ENCODE results near the gene GLCE.

The GLCE gene

DNA sequence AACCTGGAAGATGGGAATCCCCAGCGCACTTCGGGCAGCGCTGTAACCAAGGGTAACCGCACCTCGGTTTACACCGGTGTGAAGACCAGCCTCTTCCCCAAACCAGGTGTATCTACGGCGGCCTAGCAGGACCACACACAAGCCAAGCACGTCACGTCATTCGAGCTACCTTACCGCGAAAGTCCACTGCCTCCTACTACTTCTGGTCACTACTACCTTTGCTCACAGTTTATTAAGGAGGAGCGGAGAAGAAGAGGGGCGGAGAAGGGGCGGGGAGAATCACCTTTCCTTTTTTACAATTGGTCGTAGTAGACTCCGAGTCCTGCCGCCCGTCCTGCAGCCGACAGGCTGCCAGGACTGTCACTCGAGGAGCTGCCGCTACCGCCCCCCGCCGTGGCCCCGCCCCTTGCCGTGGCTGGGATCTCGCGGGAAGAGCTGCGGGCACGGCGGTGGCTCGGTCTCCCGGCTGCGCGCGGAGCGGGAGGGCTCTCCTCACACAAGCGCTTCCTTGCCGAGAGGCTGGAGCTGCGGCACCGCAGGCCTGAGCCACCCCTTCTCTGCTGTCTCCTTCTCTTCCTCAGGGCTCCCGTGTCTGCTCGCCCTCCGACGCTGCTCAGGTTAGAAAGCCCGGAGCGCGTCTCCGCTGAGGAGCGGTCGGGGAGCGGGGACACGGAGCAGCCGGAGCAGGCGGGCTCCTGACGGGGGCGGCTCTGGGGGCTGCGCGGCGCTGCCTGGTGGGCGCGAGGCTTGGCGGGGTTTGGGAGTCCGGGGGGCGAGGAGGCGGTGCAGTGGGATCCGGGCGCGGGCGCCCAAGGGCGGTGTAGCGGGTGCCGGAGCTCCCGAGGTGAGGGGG is at the start of gene GLCE:
Gene GLCE, plus strand, starts transcription at position 495 of the 853 bp plus-strand sequence. CDS start 95,172 bp downstream, outside the sequence.
- peak; percentile 86 for DNase-seq

DNA sequence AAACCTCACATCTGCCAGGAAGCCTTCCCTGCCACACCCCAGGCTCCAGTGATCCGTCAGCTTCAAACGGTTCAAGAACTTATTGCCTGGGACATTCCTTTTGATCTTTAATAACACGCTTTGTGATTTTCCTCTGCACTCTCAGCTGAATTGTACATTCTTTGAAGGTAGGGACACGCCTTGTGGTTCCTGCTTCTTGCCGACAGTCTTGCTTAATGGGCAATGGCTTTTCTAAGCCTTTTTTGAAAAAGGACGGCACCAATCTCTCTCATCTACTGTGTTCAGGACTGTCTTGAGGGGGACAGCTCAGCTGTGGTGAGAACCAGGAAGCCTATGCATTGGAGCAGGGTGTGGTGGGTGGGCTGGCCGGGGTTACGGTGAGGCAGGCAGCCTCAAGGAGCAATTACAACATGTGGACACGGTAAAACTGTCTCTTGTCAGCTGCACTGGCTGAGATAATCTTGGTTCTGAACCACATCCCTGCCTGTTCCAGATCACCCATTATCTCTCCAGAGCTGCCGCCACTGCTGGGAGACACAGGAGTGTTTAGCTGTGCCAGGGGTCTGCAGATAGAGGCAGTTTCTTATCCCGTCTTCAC is 46.0 kb upstream of the GLCE start:
- no peak for DNase-seq

- no peak for DNase-seq
Observed at GRCh38 chr15:69115031-69115430, 45.4 kb upstream of the GLCE start.

- DNase-seq = no peak
Observed at GRCh38 chr15:69116391-69116790, 44.0 kb upstream of the GLCE start.

DNA sequence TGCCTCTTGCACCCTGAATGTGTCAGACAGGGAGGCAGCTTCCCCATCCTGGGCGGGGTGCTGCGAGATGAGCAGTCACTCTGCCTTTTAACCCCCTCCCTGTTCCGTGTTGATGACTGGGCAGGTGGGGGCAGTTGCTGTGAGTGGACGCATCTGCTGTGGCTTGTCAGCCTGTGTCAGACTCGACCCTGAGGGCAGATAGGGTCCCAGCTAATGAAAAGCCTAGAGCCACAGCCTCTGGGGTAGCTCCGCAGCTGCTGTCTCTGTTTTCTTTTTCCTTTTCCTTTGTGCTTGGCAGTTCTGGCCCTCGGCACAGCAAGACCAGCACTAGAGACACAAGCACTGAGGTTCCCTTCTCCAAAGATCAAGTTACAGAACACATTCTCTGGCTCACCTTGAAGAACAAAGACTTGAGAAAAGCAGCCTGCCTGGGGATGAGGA is 43.0 kb upstream of the GLCE start:
- DNase-seq = no peak

DNA sequence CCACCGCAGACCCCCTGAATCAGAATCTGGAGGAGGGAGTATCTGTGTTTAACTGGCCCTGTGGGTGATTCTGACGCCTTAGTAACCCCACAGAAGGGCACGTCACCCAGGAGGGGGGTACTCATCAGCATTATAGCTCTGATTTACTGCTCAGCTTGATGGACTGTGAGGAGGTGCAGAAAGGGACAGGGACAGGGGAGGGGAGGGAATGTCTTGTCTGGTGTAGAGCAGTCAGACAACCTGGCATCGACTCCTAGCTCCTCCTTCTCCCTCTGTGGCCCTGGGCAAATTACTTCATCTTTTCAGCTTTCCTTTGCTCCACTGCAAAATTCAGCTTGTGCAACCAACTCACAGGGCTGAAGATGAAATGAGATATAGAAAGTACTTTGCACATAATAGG is 42.3 kb upstream of the GLCE start:
- DNase-seq = no peak

GRCh38 chr15:69119001-69119400 is 41.4 kb upstream of the GLCE start:
- no peak for DNase-seq

- DNase-seq = no peak
Observed at GRCh38 chr15:69119683-69120395, 40.6 kb upstream of the GLCE start.

DNA sequence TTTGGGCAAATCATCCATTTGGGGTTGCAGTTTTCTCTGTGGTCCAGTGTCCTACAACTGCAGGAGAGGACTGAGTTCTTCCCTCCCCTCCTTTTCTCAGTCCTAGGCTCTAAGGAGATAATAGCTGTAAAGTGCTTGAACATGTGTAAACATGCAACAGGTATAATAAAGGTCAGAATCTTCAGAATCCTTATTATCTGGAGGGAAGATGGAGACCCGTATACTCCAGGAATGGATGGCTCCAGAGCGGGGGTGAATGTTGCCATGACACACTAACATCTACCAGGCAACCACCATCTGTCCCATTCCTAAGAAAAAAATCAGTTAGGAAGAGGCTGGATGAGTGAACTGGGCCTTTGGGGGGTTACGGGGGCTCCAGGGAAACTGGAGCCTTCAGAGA is 39.7 kb upstream of the GLCE start:
- DNase-seq = no peak

DNA sequence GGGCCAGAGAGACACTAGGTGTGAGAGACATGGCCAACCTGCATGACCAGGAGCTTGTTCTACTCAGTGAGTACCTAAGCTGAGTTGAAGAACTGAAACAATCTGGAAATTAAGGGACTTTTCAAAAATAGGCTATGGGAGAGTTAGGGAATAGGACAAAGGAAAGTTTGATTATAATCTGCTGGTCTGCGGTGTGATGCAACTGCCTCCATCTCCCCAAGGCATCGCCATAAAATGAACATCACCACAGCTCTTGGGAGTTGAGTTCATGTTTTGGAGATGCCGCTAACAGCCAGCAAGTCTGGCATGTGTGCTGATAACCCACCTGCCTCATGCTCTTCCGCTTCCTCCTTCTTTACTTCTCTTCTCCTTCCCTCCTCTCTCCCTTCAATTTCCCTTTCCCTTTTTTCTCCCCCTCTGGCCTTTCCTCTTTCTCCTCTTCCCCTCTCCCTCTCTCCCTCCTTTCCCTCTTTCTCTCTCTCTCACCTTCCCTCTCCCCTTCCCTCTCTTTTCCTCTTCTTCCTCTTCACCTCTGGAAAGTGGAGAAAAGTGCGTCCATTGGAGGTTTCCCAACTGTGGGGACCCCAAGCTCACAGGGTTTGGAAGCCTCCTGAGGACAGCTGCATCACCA is 39.1 kb upstream of the GLCE start:
- DNase-seq = no peak

DNA sequence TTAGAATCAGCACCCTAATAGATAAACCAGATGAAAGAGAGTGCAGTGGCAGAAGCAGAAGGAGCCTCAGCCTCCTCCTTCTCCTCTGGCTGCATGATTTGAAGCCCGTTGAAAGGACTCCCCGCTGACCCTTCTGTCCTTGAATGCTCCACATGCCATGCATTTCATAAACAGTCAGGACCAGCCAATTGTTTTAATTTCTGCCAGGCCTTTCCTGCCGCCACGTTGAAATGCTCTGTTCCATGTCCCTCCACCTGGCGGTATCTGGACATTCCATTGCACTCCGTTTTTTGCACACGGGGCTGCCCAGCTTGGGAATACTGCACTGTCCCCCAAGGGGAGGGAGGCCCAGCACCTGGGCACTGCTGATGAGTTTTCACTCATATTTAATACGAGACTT is 35.2 kb upstream of the GLCE start:
- no peak for DNase-seq

DNA sequence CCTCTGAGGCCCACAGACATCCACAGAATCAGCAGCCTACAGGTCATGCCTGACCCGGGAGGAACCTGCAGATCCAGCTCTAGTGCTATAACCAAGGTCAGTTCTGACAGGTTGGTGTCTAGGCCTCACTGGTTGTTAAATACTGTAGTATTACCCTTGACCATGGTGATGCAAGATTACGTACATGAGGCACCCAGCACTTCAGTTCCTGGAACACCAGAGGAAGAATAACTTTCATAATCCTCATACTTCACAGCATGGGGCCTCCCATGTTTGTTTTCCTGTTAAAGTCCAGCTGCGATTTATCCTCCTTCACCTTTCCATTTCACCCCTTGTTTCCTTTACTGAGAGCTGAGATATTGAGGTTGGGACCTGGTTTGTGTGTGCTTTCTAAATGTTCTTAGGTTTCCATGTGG is 34.4 kb upstream of the GLCE start:
- no peak for DNase-seq

GRCh38 chr15:69127306-69127705 is 33.1 kb upstream of the GLCE start:
- no peak for DNase-seq

- DNase-seq = no peak
Observed at GRCh38 chr15:69128667-69129311, 31.6 kb upstream of the GLCE start.

GRCh38 chr15:69131362-69132220 is 28.8 kb upstream of the GLCE start:
- DNase-seq = no peak

DNA sequence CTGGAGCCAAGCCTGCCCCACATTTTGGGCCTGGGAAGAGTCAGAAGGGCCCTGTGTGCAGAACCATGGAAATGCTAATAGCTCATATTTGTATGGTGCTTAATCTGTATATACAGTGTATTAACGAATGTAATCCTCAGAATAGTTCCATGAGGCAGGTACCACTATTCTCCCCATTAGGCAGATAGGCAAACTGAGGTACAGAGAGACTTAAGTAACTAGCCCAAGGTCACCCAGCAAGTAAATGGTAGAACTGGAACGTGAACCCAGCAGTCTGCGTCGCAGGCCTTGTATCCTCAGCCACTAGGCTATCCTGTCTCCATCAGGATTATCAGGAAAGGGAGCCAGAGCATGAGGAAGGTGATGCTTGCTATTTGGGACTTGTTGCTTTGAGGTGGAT is 28.0 kb upstream of the GLCE start:
- DNase-seq = no peak

DNA sequence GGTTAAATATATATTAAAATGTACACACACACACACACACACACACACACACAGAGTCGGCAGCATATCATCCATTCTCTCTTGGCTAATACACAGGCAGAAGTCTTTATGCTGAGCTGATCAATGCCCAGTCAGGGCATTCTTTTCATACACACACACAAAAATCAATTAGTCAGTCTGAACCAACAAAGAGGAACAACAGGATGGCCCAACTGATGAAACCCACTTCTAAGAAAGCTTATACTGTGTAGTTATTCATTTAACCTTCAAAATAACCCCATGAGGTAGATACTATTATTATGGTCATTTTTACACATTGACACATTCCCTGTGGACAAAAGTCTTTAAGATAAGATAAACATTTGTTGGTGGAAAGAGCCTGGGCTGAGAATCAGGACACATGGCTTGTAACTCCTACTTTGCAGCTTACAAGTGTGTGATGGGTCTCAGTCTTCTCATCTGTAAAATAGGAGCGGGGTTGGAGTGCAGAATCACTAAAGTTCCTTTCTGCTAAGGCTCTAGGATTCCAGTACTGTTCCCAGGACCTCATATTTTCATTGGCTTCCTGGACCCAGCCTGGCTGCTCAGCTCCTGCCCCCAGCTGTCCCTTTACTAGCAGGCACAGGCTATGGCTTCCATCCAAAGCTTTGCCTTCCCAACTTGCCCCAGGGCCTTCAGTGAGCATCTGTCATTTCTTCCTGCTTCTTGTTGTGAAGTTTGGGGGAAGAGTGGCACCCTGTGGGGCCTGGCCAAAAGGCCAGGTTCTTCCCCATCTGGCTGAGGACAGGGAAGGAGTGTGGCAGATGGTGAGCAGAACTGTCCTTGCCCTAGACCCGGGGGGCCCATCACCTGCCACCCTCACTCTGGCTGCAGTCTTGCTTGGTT is 27.2 kb upstream of the GLCE start:
- DNase-seq = no peak

GRCh38 chr15:69133862-69134519 is 26.4 kb upstream of the GLCE start:
- no peak for DNase-seq

- no peak for DNase-seq
Observed at GRCh38 chr15:69134791-69135190, 25.6 kb upstream of the GLCE start.

DNA sequence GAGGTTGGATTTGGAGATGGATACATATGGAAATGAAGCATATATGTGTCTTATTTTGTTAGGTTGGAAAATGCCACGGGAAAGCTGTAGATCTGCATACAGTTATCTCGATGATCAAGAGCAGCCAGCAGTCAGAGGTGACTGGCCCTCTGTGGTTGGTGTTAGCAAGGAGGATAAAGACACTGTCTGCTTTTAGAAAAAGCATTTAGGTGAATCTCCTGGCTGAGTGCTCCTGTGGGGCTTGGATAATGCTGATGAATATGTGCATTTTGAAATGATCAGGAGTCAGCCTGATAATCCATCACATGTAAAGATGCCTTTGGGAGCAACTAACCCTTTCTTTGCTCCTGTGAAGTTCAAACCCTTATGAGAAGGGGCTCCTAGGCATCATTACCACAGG is 24.9 kb upstream of the GLCE start:
- no peak for DNase-seq
